ENCODE data around the gene SALL3. TPM values are rescaled to one million over a fixed set of nuclear protein-coding genes. Genes with fewer than 3 reads are reported as not detected.

Gene SALL3
- total and polyA plus RNA-seq, 2 donors (not counting 3 experiments of a cell fraction or from before 2014, with no cell fraction given): not detected

GRCh38 chr18:79042276-79042675 is 62.7 kb downstream of the SALL3 start:
- intact Hi-C loops (cut with micrococcal nuclease) (no loop called here), dilution Hi-C loops (cut with MboI; ENCODE audit: extremely low pct_ligation_motif_present, low sequenced_read_pairs) (no loop called here)
- H3K9me3 ChIP-seq (replicated peaks; ENCODE audit: control insufficient read depth, insufficient read depth, low read length): no peaks in the 10 kb centered on the region
- H3K79me2 ChIP-seq (ENCODE audit: control insufficient read depth, insufficient read depth, low read length): no peaks in the 10 kb centered on the region
- POLR2A ChIA-PET: no interaction called here
- no peak for TF ChIP-seq MAX (IDR thresholded peaks at IDR 0.05; ENCODE audit: insufficient read depth, insufficient read length)
- no peak for TF ChIP-seq POLR2AphosphoS5 (IDR thresholded peaks at IDR 0.05; ENCODE audit: insufficient read depth, low read depth, low read length)
- TF ChIP-seq EZH2 (IDR thresholded peaks at IDR 0.05; ENCODE audit: borderline replicate concordance, low read depth, low read length, severe bottlenecking): no peak
- no peak for TF ChIP-seq POLR2A (IDR thresholded peaks at IDR 0.05; ENCODE audit: low read depth, low read length)
- BruUV-seq (replicated peaks): no TSS peak
- H3K36me3 ChIP-seq (ENCODE audit: control insufficient read depth in 2 of 2, extremely low read depth in 1 of 2, insufficient read depth in 2 of 2, low read length in 2 of 2): no peaks in the 10 kb centered on the region
- H3K9me1 ChIP-seq (replicated peaks; ENCODE audit: control insufficient read depth, extremely low read depth, insufficient read depth, low read length): no peaks in the 10 kb centered on the region
- H3K4me1 ChIP-seq (ENCODE audit: control insufficient read depth, extremely low read depth, insufficient read depth, low read length): no peaks in the 10 kb centered on the region
- no peak overlapping the region for H2AFZ ChIP-seq (ENCODE audit: low read depth, low read length)
- H3K4me3 ChIP-seq (replicated peaks in 1 of 3; ENCODE audit: insufficient read depth in 1 of 3, low read depth in 1 of 3, low read length in 3 of 3): no peak overlapping the region
- H3K27me3 ChIP-seq (ENCODE audit: control insufficient read depth in 2 of 2, insufficient read depth in 2 of 2, low read length in 2 of 2): no peaks in the 10 kb centered on the region
- H4K20me1 ChIP-seq (replicated peaks; ENCODE audit: control insufficient read depth, extremely low read depth, insufficient read depth, low read length): no peaks in the 10 kb centered on the region
- H3K4me2 ChIP-seq (ENCODE audit: insufficient read depth, low read length): no peak overlapping the region
- CTCF ChIA-PET: no interaction called here
- DNase-seq (ENCODE audit: low read depth, low spot score) (no peak), FAIRE-seq (no peak)
- no peak overlapping the region for H3K27ac ChIP-seq (ENCODE audit: insufficient read depth, low read depth, low read length)
- no peak overlapping the region for H3K9ac ChIP-seq (replicated peaks; ENCODE audit: extremely low read depth, insufficient read depth, low read length)

GRCh38 chr18:79043288-79043687 is 63.7 kb downstream of the SALL3 start:
- no peak for FAIRE-seq
- no peaks in the 10 kb centered on the region for H3K9me1 ChIP-seq (replicated peaks; ENCODE audit: control insufficient read depth, extremely low read depth, insufficient read depth, low read length)
- no TSS peak for BruUV-seq (replicated peaks)
- TF ChIP-seq EZH2 (IDR thresholded peaks at IDR 0.05; ENCODE audit: borderline replicate concordance, low read depth, low read length, severe bottlenecking) (no peak), CTCF (IDR thresholded peaks at IDR 0.05; ENCODE audit: extremely low read depth in 1 of 2, insufficient read depth in 1 of 2, low read depth in 1 of 2, low read length in 2 of 2) (no peak), POLR2AphosphoS5 (IDR thresholded peaks at IDR 0.05; ENCODE audit: insufficient read depth, low read depth, low read length) (no peak), JUN (IDR thresholded peaks at IDR 0.05; ENCODE audit: borderline replicate concordance, insufficient read depth, insufficient read length, low read depth) (no peak)
- H3K79me2 ChIP-seq (ENCODE audit: control insufficient read depth, insufficient read depth, low read length): no peaks in the 10 kb centered on the region
- no peak for DNase-seq (ENCODE audit: low read depth, low spot score)
- POLR2A ChIA-PET: no interaction called here
- no peaks in the 10 kb centered on the region for H4K20me1 ChIP-seq (replicated peaks; ENCODE audit: control insufficient read depth, extremely low read depth, insufficient read depth, low read length)
- no peaks in the 10 kb centered on the region for H3K4me1 ChIP-seq (ENCODE audit: control insufficient read depth, extremely low read depth, insufficient read depth, low read length)
- H3K27me3 ChIP-seq (ENCODE audit: control insufficient read depth in 2 of 2, insufficient read depth in 2 of 2, low read length in 2 of 2): no peaks in the 10 kb centered on the region
- no peaks in the 10 kb centered on the region for H3K36me3 ChIP-seq (ENCODE audit: control insufficient read depth in 2 of 2, extremely low read depth in 1 of 2, insufficient read depth in 2 of 2, low read length in 2 of 2)
- H3K4me3 ChIP-seq (replicated peaks in 1 of 3; ENCODE audit: insufficient read depth in 1 of 3, low read depth in 1 of 3, low read length in 3 of 3): no peak overlapping the region
- H3K4me2 ChIP-seq (ENCODE audit: insufficient read depth, low read length): no peak overlapping the region
- dilution Hi-C loops (cut with MboI; ENCODE audit: extremely low pct_ligation_motif_present, low sequenced_read_pairs): no loop called here
- CTCF ChIA-PET: no interaction called here
- no peak overlapping the region for H3K9ac ChIP-seq (replicated peaks; ENCODE audit: extremely low read depth, insufficient read depth, low read length)
- no peak overlapping the region for H3K27ac ChIP-seq (ENCODE audit: insufficient read depth, low read depth, low read length)
- H2AFZ ChIP-seq (ENCODE audit: low read depth, low read length): no peak overlapping the region
- no peaks in the 10 kb centered on the region for H3K9me3 ChIP-seq (replicated peaks; ENCODE audit: control insufficient read depth, insufficient read depth, low read length)
- intact Hi-C loops (cut with micrococcal nuclease): no loop called here

All from endothelial cell of umbilical vein (primary cell).